GM12801 (cell line): ENCODE data around the gene MRGPRX2.

ENCODE experiments used
- TF ChIP-seq, protein P1 (sequence below): IDR thresholded peaks from one replicate; pipeline ENCODE4 v1.5.1; 2011; ENCODE audit warnings: control low read depth; ENCODE audit not compliant: insufficient read length; ENCODE audit errors: extremely low read depth

The MRGPRX2 gene

DNA sequence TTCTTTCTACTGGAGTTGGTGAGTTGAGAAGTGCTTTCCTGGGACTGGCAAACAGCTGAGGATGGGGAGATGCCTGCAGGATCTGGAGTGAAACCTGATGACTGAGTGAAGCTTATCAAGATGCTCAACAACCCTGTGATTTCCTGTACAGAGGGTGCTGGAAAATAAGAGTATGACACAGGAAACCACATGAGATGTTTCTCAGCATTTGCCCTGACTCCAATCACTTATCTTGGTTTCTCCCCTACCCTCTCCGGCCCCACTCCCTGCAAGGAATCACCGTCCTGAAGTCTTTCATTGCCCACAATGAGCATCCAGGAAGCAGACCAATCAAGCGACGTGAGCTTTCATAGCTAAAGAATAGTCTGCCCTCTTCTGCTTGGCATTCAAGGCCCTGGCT lies at the start of gene MRGPRX2:
Gene MRGPRX2 (minus strand): TSS at position 89 of the 400 bp plus-strand sequence. CDS start 4,315 bp downstream, outside the sequence.
- TF ChIP-seq, protein P1, sequence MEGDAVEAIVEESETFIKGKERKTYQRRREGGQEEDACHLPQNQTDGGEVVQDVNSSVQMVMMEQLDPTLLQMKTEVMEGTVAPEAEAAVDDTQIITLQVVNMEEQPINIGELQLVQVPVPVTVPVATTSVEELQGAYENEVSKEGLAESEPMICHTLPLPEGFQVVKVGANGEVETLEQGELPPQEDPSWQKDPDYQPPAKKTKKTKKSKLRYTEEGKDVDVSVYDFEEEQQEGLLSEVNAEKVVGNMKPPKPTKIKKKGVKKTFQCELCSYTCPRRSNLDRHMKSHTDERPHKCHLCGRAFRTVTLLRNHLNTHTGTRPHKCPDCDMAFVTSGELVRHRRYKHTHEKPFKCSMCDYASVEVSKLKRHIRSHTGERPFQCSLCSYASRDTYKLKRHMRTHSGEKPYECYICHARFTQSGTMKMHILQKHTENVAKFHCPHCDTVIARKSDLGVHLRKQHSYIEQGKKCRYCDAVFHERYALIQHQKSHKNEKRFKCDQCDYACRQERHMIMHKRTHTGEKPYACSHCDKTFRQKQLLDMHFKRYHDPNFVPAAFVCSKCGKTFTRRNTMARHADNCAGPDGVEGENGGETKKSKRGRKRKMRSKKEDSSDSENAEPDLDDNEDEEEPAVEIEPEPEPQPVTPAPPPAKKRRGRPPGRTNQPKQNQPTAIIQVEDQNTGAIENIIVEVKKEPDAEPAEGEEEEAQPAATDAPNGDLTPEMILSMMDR: no peak

DNA sequence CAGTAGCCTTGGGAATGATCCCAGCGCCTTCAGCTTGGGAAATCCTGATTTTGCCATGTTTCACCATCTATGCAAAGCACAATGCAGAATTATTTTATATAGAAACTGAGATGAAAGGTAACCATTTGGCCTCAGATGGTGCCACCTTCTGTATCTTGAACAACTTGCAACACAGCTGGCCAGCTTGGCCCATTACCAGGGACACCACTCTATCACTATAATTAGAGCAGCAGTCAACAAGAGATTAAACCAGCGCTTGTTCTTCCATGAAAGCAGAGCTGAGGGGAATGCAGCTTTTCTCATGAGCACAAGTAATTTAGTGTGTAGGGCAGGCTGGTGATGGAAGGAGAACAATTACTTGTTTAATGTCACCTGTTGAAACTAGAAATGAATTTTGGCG lies 49.8 kb upstream of the MRGPRX2 start:
- TF ChIP-seq, protein P1: no peak

DNA sequence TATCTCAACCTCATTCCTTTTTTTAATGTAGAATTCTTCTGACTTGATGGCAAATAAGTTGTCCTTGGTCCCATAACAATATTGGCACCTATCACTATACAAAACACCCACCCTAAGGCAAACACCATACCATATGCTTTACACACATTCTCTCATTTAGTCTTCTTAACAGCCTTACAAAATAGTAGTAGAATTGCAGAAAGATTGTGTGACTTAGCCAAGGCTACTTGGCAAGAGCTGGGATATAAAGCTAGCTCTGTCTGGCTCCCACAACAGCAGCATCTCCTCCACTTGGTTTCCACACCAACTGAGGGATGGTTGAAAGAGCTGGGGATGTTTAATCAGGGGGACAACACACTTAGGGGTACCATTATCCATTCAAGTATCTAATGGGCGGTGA lies 46.6 kb upstream of the MRGPRX2 start:
- TF ChIP-seq, protein P1: no peak

DNA sequence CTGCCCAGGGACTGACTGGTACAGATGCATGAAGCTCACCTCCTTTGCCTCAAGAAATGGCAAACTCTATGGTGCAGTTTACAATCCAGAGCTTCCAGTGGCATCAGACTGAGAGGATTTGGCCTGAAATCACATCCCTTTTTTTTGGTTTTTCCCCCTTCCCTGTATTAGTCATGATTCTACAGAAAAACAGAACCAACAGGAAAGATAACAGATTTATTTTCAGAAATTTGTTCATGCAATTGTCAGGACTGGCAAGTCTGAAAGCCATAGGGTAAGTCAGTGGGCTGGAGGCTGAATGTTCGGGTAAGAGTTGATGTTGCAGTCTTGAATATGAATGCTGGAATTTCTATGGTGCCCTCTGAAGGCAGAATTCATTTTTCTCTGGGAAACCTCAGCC lies 44.5 kb upstream of the MRGPRX2 start:
- TF ChIP-seq, protein P1: no peak

DNA sequence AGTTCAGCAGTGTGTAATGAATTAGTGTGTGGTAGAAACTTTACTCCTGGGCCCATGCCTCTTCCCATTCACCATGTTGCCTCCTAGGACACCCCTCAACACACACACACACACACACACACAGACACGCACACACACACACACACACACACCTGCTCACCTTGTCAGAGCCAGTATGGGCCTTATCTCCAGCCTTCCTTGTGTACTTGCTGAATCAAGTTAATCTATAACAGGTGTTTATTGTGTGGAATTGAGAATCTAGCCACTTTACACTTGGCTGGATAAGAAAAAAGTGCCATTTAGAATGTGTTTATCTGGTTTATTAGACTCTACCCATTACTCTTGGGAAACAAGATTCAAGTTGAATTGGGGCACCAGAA lies 42.0 kb upstream of the MRGPRX2 start:
- TF ChIP-seq, protein P1: no peak

DNA sequence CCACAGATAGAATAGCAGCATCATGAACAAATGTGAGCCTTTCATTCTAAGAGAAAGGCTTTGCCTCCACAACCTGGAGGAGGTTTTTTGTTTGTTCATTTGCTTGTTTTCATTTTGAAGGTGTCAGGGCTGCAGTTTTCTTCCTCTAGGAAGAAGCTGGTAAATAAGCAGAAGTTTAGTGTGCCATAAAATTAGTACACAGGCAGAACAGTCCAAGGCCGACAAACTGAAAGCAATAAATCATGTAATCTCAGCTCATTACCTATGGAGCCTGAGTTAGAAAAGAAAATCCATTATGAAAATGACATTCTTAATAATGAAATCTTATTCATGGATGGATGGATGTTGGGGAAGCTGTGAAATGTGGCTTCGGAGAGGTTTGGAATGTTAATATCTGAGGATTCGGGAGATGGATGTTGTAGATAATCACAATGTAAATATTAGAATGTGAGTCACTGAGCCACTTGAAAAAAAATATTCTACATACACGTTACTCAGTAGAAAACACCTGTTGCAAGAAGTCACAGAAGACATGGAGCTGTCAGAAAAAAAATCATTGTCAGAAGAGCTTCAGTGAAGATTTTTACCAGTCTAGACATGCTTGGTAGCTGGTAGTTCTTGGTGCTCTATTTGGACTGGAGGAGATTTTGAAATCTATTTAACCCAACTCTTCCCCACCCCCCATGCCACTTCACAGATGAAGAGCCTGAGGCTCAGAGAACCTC lies 41.4 kb upstream of the MRGPRX2 start:
- TF ChIP-seq, protein P1: no peak

DNA sequence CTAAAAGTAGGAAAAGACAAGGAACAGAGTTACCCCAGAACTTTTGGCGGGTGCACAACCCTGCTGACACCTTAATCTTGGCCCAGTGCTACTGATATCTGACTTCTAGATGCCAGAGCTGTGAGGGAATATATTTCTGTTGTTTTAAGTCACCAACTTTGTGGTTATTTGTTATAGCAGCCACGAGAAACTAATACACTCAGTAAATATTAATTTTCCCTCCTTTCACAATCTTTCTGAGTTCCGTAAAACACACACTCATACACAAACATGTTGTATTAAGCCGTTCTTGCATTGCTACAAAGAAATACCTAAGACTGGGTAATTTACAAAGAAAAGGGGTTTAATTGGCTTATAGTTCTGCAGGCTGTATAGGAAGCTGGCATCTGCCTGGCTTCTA lies 40.4 kb upstream of the MRGPRX2 start:
- TF ChIP-seq, protein P1: no peak
